ENCODE measurements around the gene SMYD3. TPM values are rescaled to one million over a fixed set of nuclear protein-coding genes. Genes with fewer than 3 reads are reported as not detected.
A peak's percentile ranks its signal among the peaks of the same experiment; 100 is the strongest.
"Not testable (repeated sequence)": the region's sequence is repeated elsewhere in the genome, so short reads cannot be mapped to it uniquely, and the experiment has no call there.

Gene SMYD3
- total RNA-seq, 2 donors from 2014 or later = 16.7 to 18.2 TPM

GRCh38 chr1:245855846-245856730 is 651.0 kb downstream of the SMYD3 start:
- DNase-seq (ENCODE audit: low spot score) = no peak
- intact Hi-C loops (cut with DNase I) = no loop called here

- no peak for DNase-seq (ENCODE audit: low spot score)
- intact Hi-C loops (cut with DNase I) = no loop called here
Measured at GRCh38 chr1:245853291-245853690, 653.8 kb downstream of the SMYD3 start.

GRCh38 chr1:245843101-245843500 is 664.0 kb downstream of the SMYD3 start:
- intact Hi-C loops (cut with DNase I) = no loop called here
- no peak for DNase-seq (ENCODE audit: low spot score)

DNA sequence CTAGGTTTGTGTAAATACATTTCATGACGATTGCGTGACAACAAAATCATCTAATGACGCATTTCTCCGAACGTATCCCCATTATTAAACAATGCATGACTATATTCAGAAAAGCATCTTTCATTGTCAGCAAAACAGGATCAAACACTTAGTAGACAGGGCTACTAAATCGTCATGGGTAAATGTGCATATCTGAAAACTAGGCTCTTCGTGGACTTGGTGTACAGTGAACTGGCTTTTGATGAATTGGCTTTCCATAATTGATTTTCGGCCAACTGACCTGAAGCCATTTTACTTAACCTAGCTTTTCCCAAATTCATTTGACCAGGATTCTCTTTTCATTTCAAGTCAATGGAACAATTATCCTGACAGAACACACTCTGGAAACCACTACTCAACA is 665.0 kb downstream of the SMYD3 start:
- DNase-seq (ENCODE audit: low spot score) = no peak
- intact Hi-C loops (cut with DNase I) = no loop called here

DNA sequence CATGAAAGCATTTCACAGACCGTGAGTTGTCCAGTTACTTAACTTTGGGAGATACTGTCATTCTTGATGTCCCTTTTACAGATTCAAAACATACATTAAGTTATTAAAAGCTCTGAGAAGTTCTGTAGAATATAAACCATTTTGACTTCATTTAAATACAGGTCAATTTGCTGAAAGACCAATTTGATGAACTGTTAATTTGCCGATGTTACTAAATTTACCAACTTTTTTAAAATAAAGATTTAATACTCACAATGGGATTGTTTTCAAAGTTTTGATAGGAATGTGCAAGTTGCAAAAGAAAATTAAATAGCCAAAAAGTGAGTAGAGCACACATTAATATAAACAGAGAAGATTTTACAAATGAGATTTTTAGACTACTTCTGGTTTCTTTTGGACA is 666.1 kb downstream of the SMYD3 start:
- intact Hi-C loops (cut with DNase I) = no loop called here
- DNase-seq (ENCODE audit: low spot score) = no peak

DNA sequence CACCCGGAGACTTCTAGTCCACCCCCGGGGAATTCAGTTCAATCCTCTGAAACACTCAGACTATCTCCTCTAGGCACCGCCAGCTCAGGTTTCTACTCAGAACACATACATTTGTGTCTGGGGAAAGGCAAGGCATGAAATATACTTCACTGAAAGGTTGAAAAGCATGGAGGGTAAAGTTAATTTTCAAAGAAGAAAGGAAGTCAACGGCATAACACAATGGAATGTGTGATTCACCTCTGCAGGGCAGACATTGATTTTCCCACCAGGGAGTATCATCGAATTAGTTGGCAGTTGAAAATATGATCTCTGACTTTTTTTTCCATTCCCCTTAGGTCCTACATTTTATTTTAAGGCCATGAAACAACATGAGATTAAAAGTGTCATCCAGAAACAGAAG is 669.4 kb downstream of the SMYD3 start:
- intact Hi-C loops (cut with DNase I) = no loop called here
- DNase-seq (ENCODE audit: low spot score) = no peak

DNA sequence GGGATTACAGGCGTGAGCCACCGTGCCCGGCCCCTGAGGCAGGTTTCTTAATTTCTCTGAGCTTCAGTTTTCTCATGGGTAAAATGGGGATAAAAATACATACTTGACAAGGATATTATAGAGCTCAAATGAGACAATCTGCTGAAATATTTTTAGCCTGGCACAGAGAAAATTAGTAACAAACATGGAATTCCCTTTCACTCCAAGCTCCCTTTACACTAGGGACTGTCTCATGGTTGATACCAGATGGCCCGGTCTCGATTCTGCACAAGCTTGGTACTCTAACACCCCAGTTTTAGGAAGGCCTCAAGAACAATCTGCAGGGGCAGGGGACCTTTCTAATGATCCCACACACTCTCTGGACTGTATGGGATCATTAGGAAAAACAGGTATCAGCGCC is 671.7 kb downstream of the SMYD3 start:
- DNase-seq (ENCODE audit: low spot score) = no peak
- intact Hi-C loops (cut with DNase I) = no loop called here

DNA sequence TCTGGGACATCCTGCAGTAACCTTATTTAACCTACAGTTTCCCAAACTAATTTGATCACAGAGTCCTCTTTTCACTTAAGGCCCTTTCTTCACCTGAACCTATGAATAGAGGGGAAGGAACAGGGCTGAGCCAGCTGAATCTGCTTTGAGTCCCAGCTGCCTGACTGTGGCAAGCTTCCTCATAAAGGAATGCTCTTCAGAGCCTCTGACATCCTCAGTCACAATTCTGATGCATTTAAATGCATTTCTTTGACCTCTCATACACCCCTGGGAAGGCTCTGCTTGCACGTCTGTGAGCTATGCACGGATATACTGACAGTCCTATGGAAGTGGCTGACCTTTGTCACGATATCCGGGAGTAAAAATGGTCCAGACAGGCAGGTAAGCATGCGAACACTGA is 673.1 kb downstream of the SMYD3 start:
- DNase-seq (ENCODE audit: low spot score) = no peak
- intact Hi-C loops (cut with DNase I) = no loop called here

DNA sequence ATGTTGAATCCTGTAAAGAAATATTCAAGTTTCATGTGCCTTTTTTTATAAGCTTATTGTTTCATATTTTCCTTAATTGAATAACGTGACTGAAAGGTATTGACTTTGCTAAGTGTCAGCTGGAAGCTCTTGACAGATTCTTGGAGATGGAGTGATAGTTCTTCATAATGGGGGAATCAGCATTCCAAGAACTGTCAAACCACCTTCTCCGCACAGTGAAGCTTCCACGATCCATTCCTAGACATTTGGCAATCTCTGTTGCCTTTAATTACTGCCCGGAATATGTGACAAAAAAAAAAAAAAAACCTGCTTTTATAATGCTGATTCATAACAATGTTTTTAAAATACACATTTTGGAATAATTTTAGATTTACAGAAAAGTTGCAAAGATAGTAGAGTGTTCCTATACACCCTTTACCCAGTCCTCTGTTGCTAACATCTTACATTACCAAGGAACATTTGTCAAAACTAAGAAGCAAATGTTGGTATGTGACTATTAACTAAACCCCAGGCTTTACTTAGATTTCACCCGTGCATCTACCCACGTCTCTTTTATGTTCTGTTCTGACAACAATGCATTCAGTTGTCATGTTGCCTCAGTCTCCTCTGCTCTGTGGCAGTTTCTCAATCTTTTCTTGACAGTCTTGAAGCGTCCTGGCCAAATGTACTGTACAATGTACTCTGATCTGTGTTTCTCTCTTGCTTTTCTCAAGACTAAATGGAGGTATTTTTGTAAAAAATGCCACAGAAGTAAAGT is 674.1 kb downstream of the SMYD3 start:
- intact Hi-C loops (cut with DNase I) = no loop called here
- DNase-seq (ENCODE audit: low spot score) = no peak

GRCh38 chr1:245831518-245831917 is 675.6 kb downstream of the SMYD3 start:
- intact Hi-C loops (cut with DNase I) = no loop called here

DNA sequence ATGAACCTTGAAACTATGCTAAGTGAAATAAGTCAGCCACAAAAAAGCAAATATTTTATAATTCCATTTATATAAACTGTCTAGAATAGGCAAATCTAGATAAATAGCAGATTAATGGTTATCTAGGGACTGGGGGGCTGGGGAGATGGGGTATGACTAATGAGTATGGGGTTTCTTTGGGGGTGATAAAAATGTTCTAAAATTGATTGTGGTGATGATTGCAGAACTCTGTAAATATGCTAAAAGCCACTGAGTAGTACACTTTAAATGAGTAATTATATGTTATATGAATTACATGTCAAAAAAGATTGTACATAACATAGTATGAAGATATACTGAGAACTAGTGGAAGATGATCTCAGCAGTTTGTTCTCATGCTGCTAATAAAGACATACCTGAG is 677.3 kb downstream of the SMYD3 start:
- DNase-seq (ENCODE audit: low spot score) = no peak
- intact Hi-C loops (cut with DNase I) = loop anchor here in 1 of 2 donors (5.0 kb wide), 1 partner anchor 432 kb away; no protein-coding TSS in a partner anchor

More at GRCh38 chr1:245831518-245831917, 675.6 kb downstream of the SMYD3 start:
- no peak for DNase-seq (ENCODE audit: low spot score)

GRCh38 chr1:245829194-245829593 is 677.9 kb downstream of the SMYD3 start:
- intact Hi-C loops (cut with DNase I) = loop anchor here in 1 of 2 donors (5.0 kb wide), 1 partner anchor 433 kb away; no protein-coding TSS in a partner anchor
- DNase-seq (ENCODE audit: low spot score) = no peak

DNA sequence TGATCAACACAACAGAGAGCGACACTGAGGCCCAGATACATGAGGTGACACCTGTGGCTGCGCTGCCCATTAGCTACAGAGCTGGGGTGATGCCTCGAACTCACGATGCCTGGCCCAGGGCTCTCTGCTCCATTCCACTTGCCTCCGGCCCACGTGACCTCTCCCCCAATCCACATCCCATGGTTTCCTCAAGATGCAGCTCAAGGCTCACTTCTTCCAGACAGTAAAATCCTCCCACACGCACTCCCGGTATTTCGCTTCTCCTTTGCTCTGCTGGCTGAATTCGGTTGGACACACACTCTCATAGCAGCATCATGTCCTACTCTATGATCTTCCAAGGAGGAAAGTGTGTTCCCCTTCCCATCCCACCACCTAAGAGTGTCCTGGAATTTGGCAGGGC is 679.8 kb downstream of the SMYD3 start:
- intact Hi-C loops (cut with DNase I) = loop anchor here in 1 of 2 donors (5.0 kb wide), 1 partner anchor 435 kb away; no protein-coding TSS in a partner anchor
- DNase-seq (ENCODE audit: low spot score) = no peak

GRCh38 chr1:245825128-245825901 is 681.8 kb downstream of the SMYD3 start:
- intact Hi-C loops (cut with DNase I) = loop anchor here in 1 of 2 donors (5.0 kb wide), 1 partner anchor 437 kb away; no protein-coding TSS in a partner anchor
- DNase-seq (ENCODE audit: low spot score) = peak; percentile 60

- intact Hi-C loops (cut with DNase I) = no loop called here
- no peak for DNase-seq (ENCODE audit: low spot score)
Measured at GRCh38 chr1:245823408-245824147, 683.5 kb downstream of the SMYD3 start.

DNA sequence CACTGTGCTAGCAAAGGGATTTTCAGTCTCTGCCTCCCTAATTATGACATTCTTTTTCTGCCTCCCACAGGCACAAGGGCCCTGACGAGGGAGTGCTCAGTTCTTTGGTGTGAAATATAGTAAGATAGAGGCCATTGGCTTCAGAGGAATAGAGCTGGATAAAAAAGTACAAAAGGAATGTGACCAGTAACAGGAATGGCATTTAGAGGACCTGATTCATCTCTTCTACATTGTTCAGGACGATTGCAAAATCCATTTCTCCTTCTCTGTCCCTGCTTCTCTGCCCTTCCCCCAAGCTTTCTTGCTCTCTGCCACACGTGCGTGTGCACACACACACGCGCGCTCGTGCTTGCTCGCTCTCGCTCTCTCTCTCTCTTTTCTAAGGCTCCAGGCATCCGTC is 684.1 kb downstream of the SMYD3 start:
- no peak for DNase-seq (ENCODE audit: low spot score)
- intact Hi-C loops (cut with DNase I) = no loop called here

DNA sequence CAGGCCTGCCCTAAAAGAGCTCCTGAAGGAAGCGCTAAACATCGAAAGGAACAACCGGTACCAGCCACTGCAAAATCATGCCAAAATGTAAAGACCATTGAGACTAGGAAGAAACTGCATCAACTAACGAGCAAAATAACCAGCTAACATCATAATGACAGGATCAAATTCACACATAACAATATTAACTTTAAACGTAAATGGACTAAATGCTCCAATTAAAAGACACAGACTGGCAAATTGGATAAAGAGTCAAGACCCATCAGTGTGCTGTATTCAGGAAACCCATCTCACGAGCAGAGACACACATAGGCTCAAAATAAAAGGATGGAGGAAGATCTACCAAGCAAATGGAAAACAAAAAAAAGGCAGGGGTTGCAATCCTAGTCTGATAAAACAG is 688.7 kb downstream of the SMYD3 start:
- not testable (repeated sequence) for DNase-seq (ENCODE audit: low spot score)

GRCh38 chr1:245816496-245816895 is 690.6 kb downstream of the SMYD3 start:
- intact Hi-C loops (cut with DNase I) = not testable (repeated sequence)

More for the DNA sequence above, 688.7 kb downstream of the SMYD3 start:
- intact Hi-C loops (cut with DNase I) = not testable (repeated sequence)

GRCh38 chr1:245814651-245815050 is 692.4 kb downstream of the SMYD3 start:
- intact Hi-C loops (cut with DNase I) = no loop called here
- no peak for DNase-seq (ENCODE audit: low spot score)

More at GRCh38 chr1:245816496-245816895, 690.6 kb downstream of the SMYD3 start:
- not testable (repeated sequence) for DNase-seq (ENCODE audit: low spot score)
